ENCODE data around the gene DAPK3.
"Not testable (repeated sequence)": the region's sequence is repeated elsewhere in the genome, so short reads cannot be mapped to it uniquely, and the experiment has no call there.

The DAPK3 gene

GRCh38 chr19:4010808-4011110, 39.9 kb upstream of the DAPK3 start:
- H3K4me3 ChIP-seq (ENCODE audit: control insufficient read depth, low read depth, low read length), result no peak overlapping the region
- TF ChIP-seq, protein P1, sequence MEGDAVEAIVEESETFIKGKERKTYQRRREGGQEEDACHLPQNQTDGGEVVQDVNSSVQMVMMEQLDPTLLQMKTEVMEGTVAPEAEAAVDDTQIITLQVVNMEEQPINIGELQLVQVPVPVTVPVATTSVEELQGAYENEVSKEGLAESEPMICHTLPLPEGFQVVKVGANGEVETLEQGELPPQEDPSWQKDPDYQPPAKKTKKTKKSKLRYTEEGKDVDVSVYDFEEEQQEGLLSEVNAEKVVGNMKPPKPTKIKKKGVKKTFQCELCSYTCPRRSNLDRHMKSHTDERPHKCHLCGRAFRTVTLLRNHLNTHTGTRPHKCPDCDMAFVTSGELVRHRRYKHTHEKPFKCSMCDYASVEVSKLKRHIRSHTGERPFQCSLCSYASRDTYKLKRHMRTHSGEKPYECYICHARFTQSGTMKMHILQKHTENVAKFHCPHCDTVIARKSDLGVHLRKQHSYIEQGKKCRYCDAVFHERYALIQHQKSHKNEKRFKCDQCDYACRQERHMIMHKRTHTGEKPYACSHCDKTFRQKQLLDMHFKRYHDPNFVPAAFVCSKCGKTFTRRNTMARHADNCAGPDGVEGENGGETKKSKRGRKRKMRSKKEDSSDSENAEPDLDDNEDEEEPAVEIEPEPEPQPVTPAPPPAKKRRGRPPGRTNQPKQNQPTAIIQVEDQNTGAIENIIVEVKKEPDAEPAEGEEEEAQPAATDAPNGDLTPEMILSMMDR (IDR thresholded peaks at IDR 0.05; ENCODE audit: control insufficient read depth, insufficient read depth, low read depth, low read length, missing control alignments), result no peak
- DNase-seq (ENCODE audit: low read depth), result no peak

DNA sequence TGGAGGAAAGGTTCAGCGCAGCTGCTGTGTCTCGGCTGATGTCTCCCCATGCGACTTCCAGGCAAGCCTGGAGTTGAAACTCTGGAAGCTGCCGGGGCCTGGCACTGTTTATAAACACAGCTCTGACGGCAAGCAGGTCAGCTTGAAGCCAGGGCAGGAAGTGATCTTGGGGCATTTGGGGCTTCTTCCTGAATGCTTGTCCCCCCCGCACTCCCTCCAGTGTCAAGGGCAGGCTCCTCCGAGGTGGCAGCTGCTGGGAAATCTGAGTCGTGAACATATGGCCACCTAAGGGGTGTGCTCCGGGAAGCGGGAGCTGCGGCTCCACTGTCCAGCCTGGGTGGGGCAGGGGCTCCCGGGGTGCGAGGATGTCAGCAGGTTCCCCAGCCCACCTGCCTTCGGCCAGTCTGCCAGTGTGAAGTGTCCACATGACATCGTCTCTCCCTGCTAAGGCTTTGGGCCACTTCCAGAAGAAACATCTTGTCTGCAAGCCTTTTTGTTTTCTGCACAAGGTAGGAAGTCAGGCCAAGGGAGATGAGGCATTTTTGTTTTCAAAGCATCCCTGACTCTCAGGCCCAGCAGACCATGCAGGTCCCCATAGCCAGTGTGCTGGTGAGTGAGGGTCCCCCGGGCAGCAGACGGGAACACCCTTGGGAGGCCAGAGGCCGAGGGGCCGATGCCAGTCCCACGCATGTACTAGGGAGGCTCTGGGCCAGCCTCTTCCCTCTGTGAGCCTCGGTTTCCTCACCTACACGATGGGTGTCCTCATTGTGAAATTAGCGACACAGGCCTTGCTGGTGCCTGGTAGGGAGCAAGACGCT, 39.3 kb upstream of the DAPK3 start:
- DNase-seq (ENCODE audit: low read depth), result no peak
- H3K4me3 ChIP-seq (ENCODE audit: control insufficient read depth, low read depth, low read length), result no peak overlapping the region

DNA sequence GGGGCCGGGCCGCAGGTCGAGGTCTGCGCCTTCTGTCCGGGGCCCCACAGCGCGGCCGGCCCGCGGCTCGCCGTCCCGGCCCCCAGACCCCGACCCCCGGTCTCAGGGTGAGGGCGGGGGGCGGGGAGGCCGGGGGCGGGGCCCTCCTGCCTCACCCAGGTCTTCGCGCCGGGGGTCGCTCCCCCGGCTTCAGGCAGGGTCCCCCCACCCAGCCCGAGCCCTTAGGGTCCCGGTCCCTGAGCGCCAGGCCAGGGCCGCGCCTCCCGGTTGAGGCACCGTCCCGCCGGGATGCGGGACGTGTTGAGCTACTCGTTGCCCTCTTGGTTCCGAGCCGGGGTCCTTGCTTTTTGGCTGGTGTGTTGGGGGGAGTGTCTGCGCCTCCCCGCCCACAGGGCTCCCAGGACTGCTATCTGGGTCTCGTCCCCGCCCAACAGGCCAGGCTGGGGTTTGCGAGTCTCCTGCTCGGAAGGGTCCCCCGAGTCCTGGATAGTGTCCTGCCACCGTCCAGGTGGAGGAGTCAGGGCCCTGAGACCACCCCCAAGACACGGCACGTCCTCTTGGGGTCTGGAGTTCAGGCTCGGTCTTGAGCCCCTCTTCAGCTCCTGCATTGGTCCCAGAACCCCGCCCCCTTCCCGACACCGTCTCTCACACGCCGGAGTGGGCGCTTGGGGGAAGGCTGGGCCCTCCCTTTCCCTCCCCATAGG, 37.1 kb upstream of the DAPK3 start:
- H3K4me3 ChIP-seq (ENCODE audit: control insufficient read depth, low read depth, low read length), result peak overlapping the region; percentile 89
- TF ChIP-seq, protein P1 (IDR thresholded peaks at IDR 0.05; ENCODE audit: control insufficient read depth, insufficient read depth, low read depth, low read length, missing control alignments), result no peak
- no peak for DNase-seq (ENCODE audit: low read depth)

More for the DNA sequence above, 39.3 kb upstream of the DAPK3 start:
- TF ChIP-seq, protein P1 (IDR thresholded peaks at IDR 0.05; ENCODE audit: control insufficient read depth, insufficient read depth, low read depth, low read length, missing control alignments), result no peak

DNA sequence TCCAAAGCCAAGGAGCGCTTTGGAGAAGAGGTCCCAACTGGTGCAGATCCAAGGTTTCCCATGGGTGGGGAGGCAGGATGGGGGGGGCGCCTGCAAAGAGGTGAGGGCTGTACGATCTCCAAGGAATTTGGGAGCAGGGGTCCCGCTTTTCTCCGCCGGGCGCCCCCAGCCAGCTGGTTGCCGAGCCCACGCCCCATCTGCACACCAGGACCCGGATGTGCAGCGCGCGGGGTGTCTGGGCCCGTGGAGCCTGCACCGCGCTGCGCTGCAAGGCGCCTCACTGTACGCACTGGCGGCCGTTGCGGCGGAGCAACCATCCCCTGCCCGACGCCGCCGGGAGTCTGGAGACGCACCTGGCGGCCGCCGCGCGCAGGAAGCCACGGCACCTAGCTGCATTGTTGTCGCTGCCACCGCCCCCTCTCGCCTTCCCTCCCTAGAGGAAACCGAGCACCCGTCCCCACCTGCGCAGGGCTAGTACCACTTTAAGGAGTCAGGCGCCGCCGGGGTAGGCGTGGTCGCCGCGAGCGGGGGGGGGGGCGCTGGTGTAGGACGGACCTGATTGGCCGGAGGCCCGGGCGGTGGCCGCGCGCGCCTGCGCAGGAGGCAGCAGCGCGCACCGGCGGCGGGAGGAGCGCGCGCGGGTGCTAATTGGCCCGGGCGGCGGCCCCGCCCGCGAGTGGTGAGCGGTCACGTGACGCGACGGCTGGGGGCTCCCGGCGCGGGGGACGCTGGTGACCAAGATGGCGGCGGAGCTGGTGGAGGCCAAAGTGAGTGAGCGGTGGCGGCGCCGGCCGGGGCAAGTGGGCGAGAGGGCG, 36.3 kb upstream of the DAPK3 start, which contains the start of gene PIAS4:
Gene PIAS4, plus strand, starts transcription at position 716 of the 815 bp plus-strand sequence. Its CDS starts 25 bp downstream, at position 741.
- TF ChIP-seq, protein P1 (IDR thresholded peaks at IDR 0.05; ENCODE audit: control insufficient read depth, insufficient read depth, low read depth, low read length, missing control alignments), result no peak
- H3K4me3 ChIP-seq (ENCODE audit: control insufficient read depth, low read depth, low read length), result peak within 1 kb of the TSS; percentile 89
- peak; percentile 49 for DNase-seq (ENCODE audit: low read depth)

DNA sequence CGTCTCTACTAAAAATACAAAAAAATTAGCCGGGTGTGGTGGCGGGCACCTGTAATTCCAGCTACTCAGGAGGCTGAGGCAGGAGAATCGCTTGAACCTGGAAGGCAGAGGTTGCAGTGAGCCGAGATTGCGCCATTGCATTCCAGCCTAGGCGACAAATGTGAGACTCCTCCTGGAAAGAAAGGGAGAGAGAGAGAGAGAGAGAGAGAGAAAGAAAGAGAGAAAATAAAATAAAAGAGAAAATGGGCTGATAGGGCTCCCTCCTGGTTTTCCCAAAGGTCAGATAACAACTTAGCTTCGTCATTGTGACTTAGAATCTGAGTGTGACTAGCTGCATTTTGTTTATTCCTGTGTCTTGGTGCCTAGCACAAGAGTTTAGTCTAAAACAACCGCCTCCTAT, 34.5 kb upstream of the DAPK3 start:
- not testable (repeated sequence) for DNase-seq (ENCODE audit: low read depth); H3K4me3 ChIP-seq (ENCODE audit: control insufficient read depth, low read depth, low read length)

DNA sequence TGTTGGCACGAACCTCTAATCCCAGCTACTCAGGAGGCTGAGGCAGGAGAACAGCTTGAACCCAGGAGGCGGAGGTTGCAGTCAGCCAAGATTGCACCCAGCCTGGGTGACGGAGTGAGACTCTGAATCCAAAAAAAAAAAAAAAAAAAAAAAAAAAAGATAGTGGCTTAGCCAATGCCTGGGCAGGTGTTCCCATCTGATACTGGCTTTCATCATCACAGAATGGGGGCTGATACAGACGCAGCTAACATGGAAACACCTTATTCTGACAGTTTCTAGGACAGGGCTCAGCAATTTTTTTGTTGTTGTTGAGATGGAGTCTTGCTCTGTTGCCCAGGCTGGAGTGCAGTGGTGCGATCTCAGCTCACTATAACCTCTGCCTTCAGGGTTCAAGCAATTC, 29.9 kb upstream of the DAPK3 start:
- DNase-seq (ENCODE audit: low read depth); H3K4me3 ChIP-seq (ENCODE audit: control insufficient read depth, low read depth, low read length): not testable (repeated sequence)

- not testable (repeated sequence) for DNase-seq (ENCODE audit: low read depth); H3K4me3 ChIP-seq (ENCODE audit: control insufficient read depth, low read depth, low read length)
Observed at GRCh38 chr19:3998667-3999412, 27.9 kb upstream of the DAPK3 start.

Measured in AG09309 (cell line).